GM21717 (cell line): ENCODE results near the gene TMEM270.
"Not testable (repeated sequence)": the region's sequence is repeated elsewhere in the genome, so short reads cannot be mapped to it uniquely, and the experiment has no call there.

ENCODE experiments used
- ATAC-seq: cut with Tn5 transposase; IDR thresholded peaks from one replicate; pipeline ENCODE4 v1.9.1; 2021; ENCODE audit warnings: mild to moderate bottlenecking, moderate library complexity; ENCODE audit not compliant: unreplicated experiment

Gene TMEM270

DNA sequence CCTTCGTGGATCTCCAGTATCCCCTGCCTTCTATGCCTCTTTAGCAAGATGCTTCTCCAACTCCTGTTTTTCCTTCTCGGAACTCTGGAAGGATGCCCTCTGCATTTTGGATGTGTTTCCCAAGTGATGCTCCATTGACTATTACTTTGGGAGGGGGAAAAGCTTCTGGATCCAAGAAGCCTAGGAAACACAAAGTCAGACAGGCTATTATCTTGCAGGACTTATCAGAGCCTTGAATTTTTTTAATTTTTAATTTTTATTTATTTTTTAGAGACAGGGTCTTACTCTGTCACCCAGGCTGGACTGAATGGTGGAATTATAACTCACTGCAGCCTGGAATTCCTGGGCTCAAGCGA is 21.1 kb downstream of the TMEM270 start:
- ATAC-seq: no peak

DNA sequence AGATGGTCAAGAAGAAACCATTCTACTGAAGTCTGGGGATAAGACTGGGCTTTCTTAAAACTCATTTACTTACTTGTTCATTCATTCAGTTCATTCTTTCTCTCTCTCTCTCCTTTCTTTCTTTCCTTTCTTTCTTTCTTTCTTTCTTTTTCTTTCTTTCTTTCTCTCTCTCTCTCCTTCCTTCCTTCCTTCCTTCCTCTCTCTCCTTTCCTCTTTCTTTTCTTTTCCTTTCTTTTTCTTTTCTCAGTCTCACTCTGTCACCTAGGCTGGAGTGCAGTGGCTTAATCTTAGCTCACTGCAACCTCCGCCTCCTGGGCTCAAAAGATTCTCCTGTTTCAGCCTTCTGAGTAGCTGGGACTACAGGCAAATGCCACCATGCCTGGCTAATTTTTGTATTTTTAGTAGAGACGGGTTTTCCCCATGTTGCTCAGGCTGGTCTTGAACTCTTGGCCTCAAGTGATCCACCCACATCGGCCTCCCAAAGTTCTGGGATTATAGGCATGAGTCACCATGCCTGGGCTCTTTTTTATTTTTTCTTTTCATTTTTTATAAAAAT is 24.0 kb downstream of the TMEM270 start:
- ATAC-seq: not testable (repeated sequence)

GRCh38 chr7:73885433-73885974 is 24.5 kb downstream of the TMEM270 start:
- ATAC-seq: no peak

DNA sequence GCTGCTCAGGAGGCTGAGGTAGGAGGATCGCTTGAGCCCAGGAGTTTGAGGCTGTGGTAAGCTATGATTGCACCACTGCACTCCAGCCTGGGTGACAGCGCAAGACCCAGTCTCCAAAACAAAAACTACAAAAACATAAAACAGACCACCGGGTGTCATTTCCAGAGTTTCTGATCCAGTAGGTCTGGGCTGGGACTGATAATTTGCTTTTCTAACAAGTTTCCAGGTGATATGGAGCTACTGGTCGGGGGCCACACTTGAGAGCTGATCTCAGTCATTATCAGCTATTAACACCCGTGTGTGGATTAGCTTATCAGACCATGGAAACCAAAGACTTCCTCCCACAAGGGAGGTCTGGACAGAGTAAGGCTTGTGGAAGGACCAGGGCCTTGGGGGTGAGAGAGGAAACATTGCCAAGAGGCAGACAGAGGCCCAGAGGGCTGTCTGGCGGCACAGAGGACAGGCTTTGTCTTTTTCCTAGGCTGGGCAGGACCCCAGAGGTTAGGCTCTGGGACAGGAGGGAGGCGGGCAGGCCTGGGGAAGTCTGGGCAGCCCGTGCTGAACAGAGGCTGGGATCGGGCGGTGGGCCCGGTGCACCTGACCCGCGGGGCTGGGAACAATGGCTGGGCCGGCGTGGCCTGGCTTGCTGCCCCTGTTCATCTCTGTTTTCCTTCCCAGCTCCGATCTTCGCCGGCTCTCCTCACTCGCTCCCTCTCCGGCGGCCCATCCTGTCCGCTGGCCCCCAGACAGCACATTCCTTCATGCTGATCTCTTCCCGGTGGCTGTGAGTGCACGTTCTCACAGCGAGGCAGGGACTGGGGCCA is 25.2 kb downstream of the TMEM270 start:
- ATAC-seq: no peak

- ATAC-seq: no peak
Measured at GRCh38 chr7:73887762-73888161, 26.8 kb downstream of the TMEM270 start.

DNA sequence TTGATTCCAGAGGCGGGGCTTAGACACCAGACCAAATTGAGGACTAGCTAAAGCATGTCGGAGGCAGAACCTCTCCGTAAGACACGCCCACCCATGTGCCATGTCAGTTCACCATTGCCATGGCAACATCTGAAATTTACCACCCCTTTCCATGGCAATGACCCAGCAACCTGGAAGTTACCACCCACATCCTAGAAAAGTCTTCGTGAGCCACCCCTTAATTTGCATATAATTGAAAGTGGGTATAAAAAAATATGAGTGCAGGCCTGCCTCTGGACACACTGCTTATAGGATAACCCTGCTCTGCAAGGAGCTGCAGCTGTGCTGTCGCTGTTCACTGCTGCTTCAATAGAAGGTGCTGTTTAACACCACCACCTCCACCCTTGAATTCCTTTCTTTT is 28.0 kb downstream of the TMEM270 start:
- no peak for ATAC-seq

GRCh38 chr7:73890555-73891147 is 29.7 kb downstream of the TMEM270 start:
- ATAC-seq: no peak

- no peak for ATAC-seq
Measured at GRCh38 chr7:73891178-73891885, 30.4 kb downstream of the TMEM270 start.

- ATAC-seq: no peak
Measured at GRCh38 chr7:73892003-73892999, 31.3 kb downstream of the TMEM270 start.

- ATAC-seq: no peak
Measured at GRCh38 chr7:73893342-73894101, 32.6 kb downstream of the TMEM270 start.

DNA sequence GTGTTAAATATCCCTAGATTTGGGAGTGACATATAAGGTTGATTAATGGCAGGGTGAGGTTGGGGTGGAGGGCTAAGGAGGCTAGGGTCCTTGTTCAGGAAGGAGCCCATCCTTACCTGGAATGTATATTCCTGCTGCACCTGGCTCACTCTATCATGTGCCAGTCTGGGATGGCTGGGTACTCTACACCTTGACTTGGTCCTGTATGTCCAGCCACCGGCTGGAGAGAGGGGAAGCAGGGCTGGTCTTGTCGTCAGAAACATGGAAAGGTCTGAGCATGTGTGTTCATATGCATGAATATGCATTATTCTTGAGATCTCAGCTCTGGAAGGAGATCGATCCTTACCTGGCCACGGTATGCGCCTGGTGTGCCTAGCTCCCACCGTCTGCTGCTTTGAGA is 33.2 kb downstream of the TMEM270 start:
- ATAC-seq: no peak

DNA sequence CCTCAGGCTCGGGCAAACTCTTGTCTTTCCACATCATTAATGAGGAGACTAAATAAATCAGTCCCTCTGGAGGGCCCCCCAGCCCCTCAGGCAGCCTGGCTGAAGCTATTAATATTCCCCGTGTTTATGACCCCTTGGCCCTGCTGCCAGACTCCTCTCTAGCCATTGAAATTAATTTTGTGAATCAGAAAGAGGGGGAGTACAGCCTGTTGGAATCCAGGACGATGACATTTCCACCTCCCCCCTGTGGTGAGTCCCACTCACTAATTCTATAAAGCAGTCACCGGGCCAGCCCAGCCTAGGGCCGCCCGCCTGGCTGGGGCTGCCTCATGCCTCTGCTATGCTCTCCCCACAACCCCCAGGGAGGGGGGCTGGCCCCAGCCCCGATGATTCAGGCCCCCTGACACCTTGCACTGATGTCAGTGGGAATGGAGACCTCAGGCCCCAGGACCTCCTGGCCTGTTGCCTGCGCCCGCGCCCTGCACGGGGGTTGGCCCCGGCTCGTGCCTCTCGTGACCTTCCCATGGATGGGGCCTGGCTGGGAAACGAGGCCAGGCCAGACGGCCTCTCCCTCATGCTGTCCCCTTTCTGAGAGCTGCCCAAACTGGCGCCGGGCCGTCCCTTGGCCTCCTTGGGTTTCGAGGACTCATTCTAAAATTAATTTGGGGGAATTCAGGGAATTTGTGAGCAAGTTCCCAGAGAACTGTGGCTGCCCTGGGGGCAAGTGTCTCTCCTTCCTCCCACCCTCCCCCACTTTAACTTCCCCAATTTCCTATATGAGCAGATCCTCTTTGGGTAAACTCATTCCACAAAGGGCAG is 34.0 kb downstream of the TMEM270 start:
- ATAC-seq: no peak

DNA sequence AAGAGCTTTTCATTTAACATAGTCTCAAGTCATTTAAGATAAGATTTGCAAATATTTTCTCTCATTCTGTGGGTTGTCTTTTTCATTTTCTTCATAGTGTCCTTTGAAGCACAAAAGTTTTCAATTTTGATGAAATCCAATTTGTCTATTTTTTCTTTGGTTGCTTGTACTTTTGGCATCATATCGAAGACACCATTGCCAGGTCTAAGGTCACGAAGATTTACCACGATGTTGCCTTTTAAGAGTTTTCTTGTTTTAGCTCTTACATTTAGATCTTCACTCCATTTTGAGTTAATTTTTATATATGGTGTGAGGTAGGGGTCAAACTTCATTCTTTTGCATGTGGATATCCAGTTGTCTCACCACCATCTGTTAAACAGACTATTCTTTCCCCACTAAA is 34.7 kb downstream of the TMEM270 start:
- ATAC-seq: no peak

- ATAC-seq: no peak
Measured at GRCh38 chr7:73896454-73896853, 35.5 kb downstream of the TMEM270 start.

DNA sequence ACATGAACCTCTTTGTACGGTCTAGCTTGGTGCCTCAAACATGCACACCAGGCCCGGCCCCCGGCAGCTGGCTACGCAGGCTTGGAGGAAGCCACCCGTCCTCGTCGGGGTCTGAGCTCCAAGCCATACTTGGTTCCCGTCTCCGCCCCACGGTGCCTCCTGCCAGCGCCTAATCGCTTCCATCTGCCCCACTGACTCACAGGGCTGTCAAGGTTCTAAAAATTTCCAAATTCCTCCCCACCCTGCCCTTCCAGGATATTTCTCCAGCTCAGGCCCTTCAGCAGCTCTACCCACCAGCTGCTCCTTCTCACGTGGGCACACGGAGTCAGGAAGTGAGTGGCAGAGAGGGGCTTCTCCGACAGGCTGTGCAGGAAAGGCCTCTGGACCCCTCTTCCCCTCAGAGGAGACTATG is 38.8 kb downstream of the TMEM270 start:
- ATAC-seq: no peak

GRCh38 chr7:73900286-73900685 is 39.3 kb downstream of the TMEM270 start:
- ATAC-seq: no peak

GRCh38 chr7:73901231-73901822 is 40.4 kb downstream of the TMEM270 start:
- ATAC-seq: no peak
